ENCODE measurements around the gene PEBP1. TPM values are rescaled to one million over a fixed set of nuclear protein-coding genes. Genes with fewer than 3 reads are reported as not detected.

Gene PEBP1
- total and polyA plus RNA-seq, 10 of the 15 experiments (the other 5 are each of a cell fraction or from before 2014, with no cell fraction given), result 79.4 to 415 (median 206) TPM

GRCh38 chr12:118103601-118104382, 32.1 kb upstream of the PEBP1 start, which contains the start of gene VSIG10 (continued):
- TF ChIP-seq IKZF1 (conservative IDR thresholded peaks at IDR 0.05) (peak; percentile 34; the same call in 1 of the 2 replicates), TAF1 (IDR thresholded peaks at IDR 0.05; ENCODE audit: borderline replicate concordance, low read depth, low read length) (no peak), POLR2AphosphoS2 (IDR thresholded peaks at IDR 0.05; ENCODE audit: low read depth, low read length) (no peak), ZNF592 (IDR thresholded peaks at IDR 0.05) (no peak), ZSCAN29 (IDR thresholded peaks at IDR 0.05) (no peak), IRF5 (IDR thresholded peaks at IDR 0.05; ENCODE audit: borderline replicate concordance) (no peak), STAT3 (IDR thresholded peaks at IDR 0.05; ENCODE audit: low read depth, low read length) (no peak), NFYA (IDR thresholded peaks at IDR 0.05; ENCODE audit: borderline replicate concordance, low read depth, low read length) (no peak), RFX5 (IDR thresholded peaks at IDR 0.05; ENCODE audit: low read depth, low read length) (no peak), RAD51 (IDR thresholded peaks at IDR 0.05) (no peak), E4F1 (IDR thresholded peaks at IDR 0.05; ENCODE audit: borderline replicate concordance, partially characterized antibody) (no peak), MEF2B (IDR thresholded peaks at IDR 0.05; ENCODE audit: partially characterized antibody, poor library complexity, severe bottlenecking) (peak; percentile 55), DPF2 (IDR thresholded peaks at IDR 0.05) (0 out of 2 replicates have a peak, but pooled peaks have one; percentile 31), NR2F1 (conservative IDR thresholded peaks at IDR 0.05) (no peak), MLLT1 (IDR thresholded peaks at IDR 0.05) (no peak), BHLHE40 (IDR thresholded peaks at IDR 0.05; ENCODE audit: borderline replicate concordance in 1 of 2, low read depth in 2 of 2, low read length in 1 of 2) (0 out of 4 replicates have a peak, but pooled peaks of 1 of the 2 experiments have one; percentile 3), SIN3A (IDR thresholded peaks at IDR 0.05; ENCODE audit: low read depth, low read length) (no peak), LARP7 (IDR thresholded peaks at IDR 0.05) (no peak), POLR2A (IDR thresholded peaks at IDR 0.05; ENCODE audit: low read depth, low read length) (peak; percentile 14; the same call in 1 of the 2 replicates)

All from GM12878 (cell line).